OCI-LY1 (cell line): ENCODE data around the gene MACF1.

Experiments used
- H2AFZ ChIP-seq: fragments of 200-600 bp; sonication (generic), shearing (Covaris generic); 2 replicates; pipeline ENCODE4 v1.6.0; 2014; ENCODE audit warnings: antibody characterized with exemption, mild to moderate bottlenecking, low read length
- H3F3A ChIP-seq: fragments of 200-600 bp; sonication (generic), shearing (Covaris generic); 2 replicates; pipeline ENCODE4 v1.6.0; 2014; ENCODE audit warnings: mild to moderate bottlenecking, antibody characterized with exemption, low read length, moderate library complexity; ENCODE audit not compliant: insufficient read depth
- H3K27ac ChIP-seq: fragments of 200-600 bp; sonication (generic); 2 replicates; pipeline ENCODE4 v1.5.1; 2014; ENCODE audit warnings: low read length, mixed run types, mild to moderate bottlenecking, low read depth; ENCODE audit not compliant: poor library complexity, severe bottlenecking
- H3K27me3 ChIP-seq: fragments of 200-600 bp; sonication (generic); 2 replicates; pipeline ENCODE4 v1.6.0; 2014; ENCODE audit warnings: antibody characterized with exemption, mild to moderate bottlenecking, low read length, moderate library complexity; ENCODE audit not compliant: insufficient read depth
- H3K36me3 ChIP-seq: fragments of 200-600 bp; sonication (generic); 2 replicates; pipeline ENCODE4 v1.6.1; 2014; ENCODE audit warnings: mild to moderate bottlenecking, antibody characterized with exemption, low read length, moderate library complexity, mixed read lengths; ENCODE audit not compliant: insufficient read depth
- H3K4me1 ChIP-seq: fragments of 200-600 bp; sonication (generic); 2 replicates; pipeline ENCODE4 v1.5.1; 2014; ENCODE audit warnings: mild to moderate bottlenecking, low read length, moderate library complexity; ENCODE audit not compliant: insufficient read depth, severe bottlenecking
- H3K4me2 ChIP-seq: fragments of 200-600 bp; sonication (generic), shearing (Covaris generic); 2 replicates; pipeline ENCODE4 v1.6.1; 2014; ENCODE audit warnings: low read length
- H3K4me3 ChIP-seq: fragments of 200-600 bp; sonication (generic); 2 replicates; pipeline ENCODE4 v1.5.1; 2014; ENCODE audit warnings: low read length, low read depth, mild to moderate bottlenecking, mixed read lengths; ENCODE audit not compliant: poor library complexity, severe bottlenecking
- H3K79me2 ChIP-seq: fragments of 200-600 bp; shearing (Covaris generic); 2 replicates; pipeline ENCODE4 v1.6.1; 2016; ENCODE audit warnings: mixed run types, low read length, mixed read lengths; ENCODE audit not compliant: insufficient read depth
- H3K9ac ChIP-seq: fragments of 200-600 bp; sonication (generic), shearing (Covaris generic); 2 replicates; pipeline ENCODE4 v1.6.1; 2014; ENCODE audit warnings: mild to moderate bottlenecking, low read length, mixed read lengths
- H3K9me2 ChIP-seq: fragments of 200-600 bp; sonication (generic), shearing (Covaris generic); 2 replicates; pipeline ENCODE4 v1.6.1; 2014; ENCODE audit warnings: low read depth, mild to moderate bottlenecking, low read length, mixed read lengths
- H3K9me3 ChIP-seq: fragments of 200-600 bp; shearing (Covaris generic); 2 replicates; pipeline ENCODE4 v1.6.1; 2014; ENCODE audit warnings: low read length, mixed read lengths
- H4K20me1 ChIP-seq: fragments of 200-600 bp; sonication (generic), shearing (Covaris generic); 2 replicates; pipeline ENCODE4 v1.6.0; 2016; ENCODE audit warnings: mild to moderate bottlenecking, low read length; ENCODE audit not compliant: insufficient read depth
- CTCF ChIP-seq: fragments of 200-600 bp; sonication (generic), shearing (Covaris generic); IDR thresholded peaks from 2 replicates; pipeline ENCODE4 v1.5.1; 2017; ENCODE audit warnings: mild to moderate bottlenecking, antibody characterized with exemption, low read length, moderate library complexity, mixed read lengths
- EZH2 ChIP-seq: fragments of 200-600 bp; sonication (generic), shearing (Covaris generic); IDR thresholded peaks from 2 replicates; pipeline ENCODE4 v1.8.0; 2017; ENCODE audit warnings: borderline replicate concordance, mixed run types, mild to moderate bottlenecking, antibody characterized with exemption, low read length, moderate library complexity, mixed read lengths

MACF1 gene

GRCh38 chr1:39190096-39190495 lies 14.4 kb upstream of the MACF1 start:
- H4K20me1 ChIP-seq: no peaks in the 10 kb centered on the region
- H3K4me1 ChIP-seq: peaks cover 7% of the 10 kb centered on the region
- no peak overlapping the region for H3K4me2 ChIP-seq
- no peaks in the 10 kb centered on the region for H3F3A ChIP-seq
- H3K36me3 ChIP-seq: no peaks in the 10 kb centered on the region
- H3K79me2 ChIP-seq: no peaks in the 10 kb centered on the region
- H3K27ac ChIP-seq: no peak overlapping the region
- H3K9me2 ChIP-seq: no peaks in the 10 kb centered on the region
- H3K4me3 ChIP-seq: no peak overlapping the region
- no peak overlapping the region for H3K9ac ChIP-seq
- H3K9me3 ChIP-seq: no peaks in the 10 kb centered on the region
- no peaks in the 10 kb centered on the region for H3K27me3 ChIP-seq
- TF ChIP-seq CTCF: no peak
- TF ChIP-seq EZH2: no peak
- no peak overlapping the region for H2AFZ ChIP-seq

- Histone ChIP-seq H3K4me1 (peaks cover 33% of the 10 kb centered on the region), H3K79me2 (no peaks in the 10 kb centered on the region), H2AFZ (no peak overlapping the region), H3K4me3 (no peak overlapping the region), H3K36me3 (no peaks in the 10 kb centered on the region), H3K27ac (no peak overlapping the region), H3K9me2 (no peaks in the 10 kb centered on the region), H3F3A (no peaks in the 10 kb centered on the region), H4K20me1 (no peaks in the 10 kb centered on the region), H3K4me2 (no peak overlapping the region), H3K9me3 (no peaks in the 10 kb centered on the region), H3K9ac (no peak overlapping the region), H3K27me3 (no peaks in the 10 kb centered on the region)
- TF ChIP-seq CTCF: no peak
- TF ChIP-seq EZH2: no peak
Measured at GRCh38 chr1:39194398-39195051, 10.0 kb upstream of the MACF1 start.

- Histone ChIP-seq H3K4me3 (no peak overlapping the region), H3K9me3 (no peaks in the 10 kb centered on the region)
Measured at GRCh38 chr1:39195166-39196111, 9.1 kb upstream of the MACF1 start.

More at GRCh38 chr1:39195166-39196111, 9.1 kb upstream of the MACF1 start:
- no peak overlapping the region for H3K9ac ChIP-seq
- no peak overlapping the region for H3K4me2 ChIP-seq
- peak overlapping the region; percentile 74 for H3K27ac ChIP-seq
- H3K79me2 ChIP-seq: no peaks in the 10 kb centered on the region
- H3K9me2 ChIP-seq: no peaks in the 10 kb centered on the region
- no peaks in the 10 kb centered on the region for H3F3A ChIP-seq
- no peaks in the 10 kb centered on the region for H3K36me3 ChIP-seq
- H3K4me1 ChIP-seq: peaks cover 33% of the 10 kb centered on the region
- no peaks in the 10 kb centered on the region for H3K27me3 ChIP-seq
- TF ChIP-seq EZH2: no peak
- TF ChIP-seq CTCF: no peak
- H2AFZ ChIP-seq: no peak overlapping the region
- no peaks in the 10 kb centered on the region for H4K20me1 ChIP-seq
